GM13976 (cell line): ENCODE results near the gene FRMD8.

Experiments used
- DNase-seq: peaks from one replicate; pipeline ENCODE4 v3.0.0; 2012; ENCODE audit warnings: low spot score
- CTCF ChIP-seq: IDR thresholded peaks from 2 replicates; pipeline ENCODE4 v1.5.1; 2012; ENCODE audit warnings: borderline replicate concordance, mild to moderate bottlenecking; ENCODE audit not compliant: insufficient read depth; ENCODE audit errors: extremely low read depth, missing control alignments, control extremely low read depth
- in situ Hi-C: fragments of 300-500 bp; cut with MboI; formaldehyde crosslinking; loops from one replicate; pipeline ENCODE4 v1.12.0; 2022; ENCODE audit warnings: low sequenced_read_pairs, mixed read lengths, inconsistent platforms; ENCODE audit not compliant: unreplicated experiment

FRMD8 gene

GRCh38 chr11:65416841-65417701 is 30.6 kb downstream of the FRMD8 start:
- peak; percentile 60 for DNase-seq
- no peak for TF ChIP-seq CTCF
- in situ Hi-C loops = no loop called here

GRCh38 chr11:65417702-65418430 is 31.4 kb downstream of the FRMD8 start:
- in situ Hi-C loops = no loop called here
- peak; percentile 57 for DNase-seq
- no peak for TF ChIP-seq CTCF

- in situ Hi-C loops = no loop called here
- no peak for TF ChIP-seq CTCF
- no peak for DNase-seq
Measured at GRCh38 chr11:65418431-65418680, 31.9 kb downstream of the FRMD8 start.

- in situ Hi-C loops = no loop called here
- TF ChIP-seq CTCF = no peak
- peak; percentile 90 for DNase-seq
Measured at GRCh38 chr11:65418681-65419459, 32.4 kb downstream of the FRMD8 start.

GRCh38 chr11:65419460-65419771 is 33.0 kb downstream of the FRMD8 start:
- TF ChIP-seq CTCF = no peak
- in situ Hi-C loops = no loop called here
- DNase-seq = no peak

GRCh38 chr11:65419772-65420481 is 33.5 kb downstream of the FRMD8 start:
- no peak for TF ChIP-seq CTCF
- in situ Hi-C loops = no loop called here
- DNase-seq = peak; percentile 31
